GM18526 (cell line): ENCODE measurements around the gene C20orf204.
A peak's percentile ranks its signal among the peaks of the same experiment; 100 is the strongest.

Source experiments
- POLR2A ChIP-seq: IDR thresholded peaks from 3 replicates; pipeline ENCODE4 v1.6.1; 2011; ENCODE audit not compliant: insufficient read length; ENCODE audit errors: extremely low read depth

The C20orf204 gene

GRCh38 chr20:64056889-64057627 lies 21.1 kb downstream of the C20orf204 start:
- TF ChIP-seq POLR2A, result no peak

- no peak for TF ChIP-seq POLR2A
Observed at GRCh38 chr20:64057628-64058498, 21.9 kb downstream of the C20orf204 start.

- no peak for TF ChIP-seq POLR2A
Observed at GRCh38 chr20:64058536-64058935, 22.6 kb downstream of the C20orf204 start.

- TF ChIP-seq POLR2A, result no peak
Observed at GRCh38 chr20:64062276-64062595, 26.3 kb downstream of the C20orf204 start.

- TF ChIP-seq POLR2A, result peak; percentile 63
Observed at GRCh38 chr20:64062596-64063388, 26.8 kb downstream of the C20orf204 start, which contains the start of gene TCEA2. TCEA2 (plus strand) TSS chr20:64063198; CDS start chr20:64063313, 115 bp downstream.

- no peak for TF ChIP-seq POLR2A
Observed at GRCh38 chr20:64063389-64064144, 27.6 kb downstream of the C20orf204 start.

- TF ChIP-seq POLR2A, result no peak
Observed at GRCh38 chr20:64064145-64064698, 28.2 kb downstream of the C20orf204 start.

- TF ChIP-seq POLR2A, result no peak
Observed at GRCh38 chr20:64065062-64065973, 29.3 kb downstream of the C20orf204 start.

GRCh38 chr20:64065974-64066343 lies 30.0 kb downstream of the C20orf204 start:
- peak; percentile 41 for TF ChIP-seq POLR2A

- TF ChIP-seq POLR2A, result no peak
Observed at GRCh38 chr20:64067005-64067632, 31.1 kb downstream of the C20orf204 start.

- no peak for TF ChIP-seq POLR2A
Observed at GRCh38 chr20:64067733-64068307, 31.8 kb downstream of the C20orf204 start.

GRCh38 chr20:64068386-64069208 lies 32.6 kb downstream of the C20orf204 start:
- no peak for TF ChIP-seq POLR2A
